Stimulated activated CD4-positive, alpha-beta T cell treated with anti-CD3 and anti-CD28 coated beads, Interleukin-4, amount 100 ng/mL, for 24 hours (primary cell): ENCODE results near the gene CTRB2.
"Not testable (repeated sequence)": the region's sequence is repeated elsewhere in the genome, so short reads cannot be mapped to it uniquely, and the experiment has no call there.

ENCODE experiments used
- DNase-seq: peaks from one replicate; pipeline ENCODE4 v3.0.0-alpha.2; 2020

CTRB2 gene

GRCh38 chr16:75206749-75207451 lies at the start of gene CTRB2:
Gene CTRB2 (minus strand): TSS chr16:75207161. CDS start chr16:75207141, 20 bp downstream.
- DNase-seq, result no peak

- no peak for DNase-seq
Observed at GRCh38 chr16:75256059-75256571, 49.2 kb upstream of the CTRB2 start.

GRCh38 chr16:75254359-75254837 lies 47.4 kb upstream of the CTRB2 start:
- no peak for DNase-seq

GRCh38 chr16:75252946-75253911 lies 46.3 kb upstream of the CTRB2 start:
- no peak for DNase-seq

GRCh38 chr16:75252049-75252864 lies 45.3 kb upstream of the CTRB2 start:
- DNase-seq, result no peak

GRCh38 chr16:75251280-75252048 lies 44.5 kb upstream of the CTRB2 start, which contains the start of gene BCAR1:
Gene BCAR1 (minus strand): TSS chr16:75251624. CDS start chr16:75251482, 142 bp downstream.
- no peak for DNase-seq

GRCh38 chr16:75250809-75251279 lies 43.9 kb upstream of the CTRB2 start:
- DNase-seq, result no peak

- DNase-seq, result no peak
Observed at GRCh38 chr16:75250089-75250808, 43.3 kb upstream of the CTRB2 start.

- no peak for DNase-seq
Observed at GRCh38 chr16:75249441-75249840, 42.5 kb upstream of the CTRB2 start.

- DNase-seq, result no peak
Observed at GRCh38 chr16:75248536-75249380, 41.8 kb upstream of the CTRB2 start.

- no peak for DNase-seq
Observed at GRCh38 chr16:75248142-75248535, 41.2 kb upstream of the CTRB2 start.

GRCh38 chr16:75247249-75247648 lies 40.3 kb upstream of the CTRB2 start:
- DNase-seq, result no peak

- no peak for DNase-seq
Observed at GRCh38 chr16:75246504-75247205, 39.7 kb upstream of the CTRB2 start.

- no peak for DNase-seq
Observed at GRCh38 chr16:75244844-75245758, 38.1 kb upstream of the CTRB2 start.

- DNase-seq, result no peak
Observed at GRCh38 chr16:75244225-75244809, 37.4 kb upstream of the CTRB2 start.

GRCh38 chr16:75243667-75244224 lies 36.8 kb upstream of the CTRB2 start:
- DNase-seq, result no peak

GRCh38 chr16:75242436-75243078 lies 35.6 kb upstream of the CTRB2 start:
- not testable (repeated sequence) for DNase-seq
